Mucosa of descending colon (tissue), 3 donors: ENCODE data around the gene SFTA2. TPM values are rescaled to one million over a fixed set of nuclear protein-coding genes. Genes with fewer than 3 reads are reported as not detected.
A peak's percentile ranks its signal among the peaks of the same experiment; 100 is the strongest.
"Not testable (repeated sequence)": the region's sequence is repeated elsewhere in the genome, so short reads cannot be mapped to it uniquely, and the experiment has no call there.

Source experiments
- ATAC-seq: fragments of 200-7000 bp; cut with Tn5 transposase; one replicate; pipeline ENCODE4 v1.9.1; 2020; ENCODE audit warnings: mild to moderate bottlenecking, moderate library complexity
- DNase-seq, 3 donors: peaks; one replicate each; pipeline ENCODE4 v3.0.0-alpha.2; 2020
- H3K36me3 ChIP-seq: fragments of 200-600 bp; one replicate; pipeline ENCODE4 v1.8.0; 2021; ENCODE audit warnings: low read depth, mild to moderate bottlenecking
- H3K4me1 ChIP-seq: fragments of 200-600 bp; one replicate; pipeline ENCODE4 v1.8.0; 2021; ENCODE audit warnings: low read depth, mild to moderate bottlenecking
- H3K4me3 ChIP-seq: fragments of 200-600 bp; one replicate; pipeline ENCODE4 v1.8.0; 2021; ENCODE audit warnings: mild to moderate bottlenecking
- H3K9me3 ChIP-seq: fragments of 200-600 bp; one replicate; pipeline ENCODE4 v1.8.0; 2021; ENCODE audit warnings: mild to moderate bottlenecking
- CTCF ChIP-seq: fragments of 200-600 bp; IDR thresholded peaks from one replicate; pipeline ENCODE4 v1.8.0; 2022; ENCODE audit warnings: antibody characterized with exemption, mild to moderate bottlenecking
- intact Hi-C, 2 donors: fragments of 100-400 bp; cut with DNase I in 1 of 2; cut with micrococcal nuclease in 1 of 2; formaldehyde crosslinking; loops; one replicate each; pipeline versions ENCODE4 v1.11.0 to v1.11.1; 2022; cut with DNase I, micrococcal nuclease
- total RNA-seq, 3 donors: library from RNA; stranded (reverse); fragmentation: NEBNext Ultra II Directional in 2 of 3; extraction: Animal tissue kit (Norgen Biotek cat#: 25700) in 2 of 3; gene quantifications; one replicate each; pipeline versions ENCODE4 v1.2.1 to v1.2.4, GENCODE V29; 2021 to 2023
- donor health status: DM: no; HTN: no; CAD: no; lungs with moderate emphysema.
- donor health status: DM: no; HTN: no; CAD: no.
- donor health status: DM: no; HTN: yes; CAD: no.

SFTA2 gene
- total RNA-seq, 3 donors from 2014 or later, result not detected

GRCh38 chr6:30908700-30909099 lies 23.3 kb downstream of the SFTA2 start:
- no peak for ATAC-seq
- Histone ChIP-seq H3K4me3 (peak overlapping the region; percentile 70), H3K9me3 (no peaks in the 10 kb centered on the region), H3K36me3 (peaks cover 3% of the 10 kb centered on the region), H3K4me1 (peaks cover 14% of the 10 kb centered on the region)
- no peak for DNase-seq
- intact Hi-C loops, result no loop called here
- no peak for TF ChIP-seq CTCF

- peaks cover 3% of the 10 kb centered on the region for H3K36me3 ChIP-seq
Measured at GRCh38 chr6:30907758-30908591, 24.0 kb downstream of the SFTA2 start, which contains the start of gene GTF2H4. Gene GTF2H4, plus strand, starts transcription at chr6:30908207.

GRCh38 chr6:30907290-30907757 lies 24.6 kb downstream of the SFTA2 start:
- H3K9me3 ChIP-seq, H3K36me3 ChIP-seq, H3K4me1 ChIP-seq, intact Hi-C loops: not testable (repeated sequence)
- DNase-seq, result peak in 1 of 3 donors; percentile 74
- peak overlapping the region; percentile 70 for H3K4me3 ChIP-seq
- ATAC-seq, result peak; percentile 62

More at GRCh38 chr6:30907758-30908591, 24.0 kb downstream of the SFTA2 start, which contains the start of gene GTF2H4:
- DNase-seq, result peak; percentile 96 to 98 (median 96)
- intact Hi-C loops, result no loop called here
- Histone ChIP-seq H3K4me3 (peak within 1 kb of the TSS; percentile 70), H3K4me1 (peaks cover 10% of the 10 kb centered on the region), H3K9me3 (no peaks in the 10 kb centered on the region)
- TF ChIP-seq CTCF, result peak; percentile 11
- ATAC-seq, result peak; percentile 97

- no peak for TF ChIP-seq CTCF
- H3K4me3 ChIP-seq, result no peak overlapping the region
- intact Hi-C loops, result no loop called here
- H3K4me1 ChIP-seq, result no peaks in the 10 kb centered on the region
- DNase-seq (peak in 1 of 3 donors; percentile 2), ATAC-seq (no peak)
- peaks cover 3% of the 10 kb centered on the region for H3K36me3 ChIP-seq
- no peaks in the 10 kb centered on the region for H3K9me3 ChIP-seq
Measured at GRCh38 chr6:30903236-30903635, 28.7 kb downstream of the SFTA2 start.

- no peak for TF ChIP-seq CTCF
- intact Hi-C loops, result no loop called here
- no peaks in the 10 kb centered on the region for H3K9me3 ChIP-seq
- no peak overlapping the region for H3K4me3 ChIP-seq
- peaks cover 5% of the 10 kb centered on the region for H3K36me3 ChIP-seq
- ATAC-seq (no peak), DNase-seq (no peak)
- no peaks in the 10 kb centered on the region for H3K4me1 ChIP-seq
Measured at GRCh38 chr6:30902709-30903108, 29.3 kb downstream of the SFTA2 start.

- DNase-seq, H3K9me3 ChIP-seq, H3K36me3 ChIP-seq, intact Hi-C loops, H3K4me3 ChIP-seq, ATAC-seq, H3K4me1 ChIP-seq: not testable (repeated sequence)
Measured at GRCh38 chr6:30902196-30902595, 29.8 kb downstream of the SFTA2 start.
